Ishikawa (cell line): Measurements from ENCODE around the gene IL3RA.
A peak's percentile ranks its signal among the peaks of the same experiment; 100 is the strongest.

Experiments
- CEBPB ChIP-seq: IDR thresholded peaks from 2 replicates; pipeline ENCODE4 v1.6.1; 2012
- CREB1 ChIP-seq: IDR thresholded peaks from 2 replicates; pipeline ENCODE4 v1.6.1; 2012; ENCODE audit warnings: low read depth
- EGR1 ChIP-seq: IDR thresholded peaks from 2 replicates; pipeline ENCODE4 v1.6.1; 2012
- EP300 ChIP-seq: IDR thresholded peaks from 2 replicates; pipeline ENCODE4 v1.6.1; 2012; ENCODE audit warnings: borderline replicate concordance
- FOXM1 ChIP-seq: IDR thresholded peaks from 2 replicates; pipeline ENCODE4 v1.6.1; 2012; ENCODE audit warnings: low read depth, borderline replicate concordance
- NFIC ChIP-seq: IDR thresholded peaks from 2 replicates; pipeline ENCODE4 v1.6.1; 2012
- RAD21 ChIP-seq: IDR thresholded peaks from 2 replicates; pipeline ENCODE4 v1.6.1; 2012; ENCODE audit warnings: low read depth
- TAF1 ChIP-seq: IDR thresholded peaks from 2 replicates; pipeline ENCODE4 v1.6.1; 2012; ENCODE audit warnings: low read depth, mild to moderate bottlenecking
- TCF12 ChIP-seq: IDR thresholded peaks from 2 replicates; pipeline ENCODE4 v1.6.1; 2012; ENCODE audit warnings: low read depth
- TEAD4 ChIP-seq: IDR thresholded peaks from 2 replicates; pipeline ENCODE4 v1.6.1; 2012
- YY1 ChIP-seq: IDR thresholded peaks from 2 replicates; pipeline ENCODE4 v1.6.1; 2012; ENCODE audit warnings: low read depth
- ZBTB7A ChIP-seq: IDR thresholded peaks from 2 replicates; pipeline ENCODE4 v1.6.1; 2012; ENCODE audit warnings: low read depth
- TF ChIP-seq, protein P1 (sequence below): IDR thresholded peaks from 2 replicates; pipeline ENCODE4 v1.6.1; 2012
- TF ChIP-seq, protein P2 (sequence below): IDR thresholded peaks from 2 replicates; pipeline ENCODE4 v1.6.1; 2012
- TF ChIP-seq, protein P3 (sequence below): IDR thresholded peaks from 2 replicates; pipeline ENCODE4 v1.6.1; 2012; ENCODE audit warnings: low read depth, mild to moderate bottlenecking

Gene IL3RA

DNA sequence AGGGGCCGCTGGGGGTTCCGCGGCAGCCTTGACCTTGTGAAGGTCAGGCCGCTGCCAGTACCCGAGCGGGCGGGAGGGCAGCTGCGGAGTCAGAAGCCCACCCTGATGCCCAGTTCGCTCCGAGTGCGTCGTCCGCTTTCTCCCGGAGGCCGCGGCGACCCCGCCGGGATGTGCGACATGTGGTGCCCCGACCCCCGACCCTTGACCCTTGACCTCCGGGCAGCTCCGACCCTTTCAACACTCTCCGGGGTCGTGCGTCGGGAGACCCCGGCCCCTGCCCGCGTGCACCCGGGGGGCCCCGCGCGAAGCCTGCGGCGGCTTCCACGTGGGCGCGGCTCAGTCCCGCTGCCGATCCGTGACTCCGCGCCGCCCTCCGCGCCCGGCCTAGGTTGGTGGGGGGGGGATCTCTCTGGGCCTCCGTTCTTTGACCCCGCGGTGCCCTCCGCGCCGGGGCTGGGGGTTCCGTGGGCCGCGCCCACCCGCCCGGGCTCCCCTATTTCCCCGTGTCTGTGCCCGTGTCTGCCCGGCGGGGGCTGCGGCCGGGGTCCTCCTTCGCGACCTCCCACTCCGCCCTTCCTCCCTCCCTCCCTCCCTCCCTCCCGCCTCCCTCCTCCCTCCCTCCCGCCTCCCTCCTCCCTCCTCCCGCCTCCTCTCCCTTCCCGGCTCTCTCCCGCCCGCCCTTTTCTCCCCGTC, 55.9 kb downstream of the IL3RA start:
- TF ChIP-seq TEAD4, result no peak
- TF ChIP-seq TAF1, result peak; percentile 14; the same call in 1 of the 2 replicates
- TF ChIP-seq NFIC, result no peak
- TF ChIP-seq, protein P1, sequence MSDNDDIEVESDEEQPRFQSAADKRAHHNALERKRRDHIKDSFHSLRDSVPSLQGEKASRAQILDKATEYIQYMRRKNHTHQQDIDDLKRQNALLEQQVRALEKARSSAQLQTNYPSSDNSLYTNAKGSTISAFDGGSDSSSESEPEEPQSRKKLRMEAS, result peak; percentile 31; the same call in 1 of the 2 replicates

DNA sequence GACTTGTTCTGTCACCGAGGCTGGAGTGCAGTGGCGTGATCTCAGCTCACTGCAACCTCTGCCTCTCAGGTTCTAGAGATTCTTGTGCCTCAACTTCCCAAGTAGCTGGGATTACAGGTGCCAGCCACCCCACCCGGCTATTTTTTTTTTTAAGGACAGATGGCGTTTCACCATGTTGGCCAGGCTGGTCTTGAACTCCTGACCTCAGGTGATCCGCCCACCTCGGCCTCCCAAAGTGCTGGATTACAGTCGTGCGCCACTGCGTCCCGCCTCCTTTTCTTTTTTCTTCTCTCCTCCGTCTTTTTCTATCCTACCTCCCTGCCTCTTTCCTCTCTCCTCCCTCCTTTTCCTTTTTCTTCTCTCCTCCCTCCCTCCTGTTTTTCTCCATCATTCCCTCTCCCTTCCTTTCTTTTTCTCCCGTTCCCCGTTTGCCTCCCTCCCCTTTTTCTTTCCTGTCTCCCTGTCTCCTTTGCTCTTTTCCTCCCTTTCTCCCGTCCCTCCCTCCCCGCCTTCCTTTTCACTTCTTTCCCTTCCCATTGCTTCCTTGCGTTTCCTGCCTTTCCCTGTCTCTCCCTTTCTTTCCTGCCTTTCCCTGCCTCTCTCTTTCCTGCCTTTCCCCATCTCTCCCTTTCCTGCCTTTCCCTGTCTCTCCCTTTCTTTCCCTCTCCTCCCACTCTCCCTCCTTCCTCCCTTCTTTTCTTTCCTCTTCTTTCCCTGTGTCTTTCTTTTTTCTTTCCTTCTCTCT, 57.5 kb downstream of the IL3RA start:
- no peak for TF ChIP-seq CREB1
- TF ChIP-seq TAF1, result no peak
- TF ChIP-seq FOXM1, result no peak
- TF ChIP-seq, protein P2, sequence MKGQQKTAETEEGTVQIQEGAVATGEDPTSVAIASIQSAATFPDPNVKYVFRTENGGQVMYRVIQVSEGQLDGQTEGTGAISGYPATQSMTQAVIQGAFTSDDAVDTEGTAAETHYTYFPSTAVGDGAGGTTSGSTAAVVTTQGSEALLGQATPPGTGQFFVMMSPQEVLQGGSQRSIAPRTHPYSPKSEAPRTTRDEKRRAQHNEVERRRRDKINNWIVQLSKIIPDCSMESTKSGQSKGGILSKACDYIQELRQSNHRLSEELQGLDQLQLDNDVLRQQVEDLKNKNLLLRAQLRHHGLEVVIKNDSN, result no peak

DNA sequence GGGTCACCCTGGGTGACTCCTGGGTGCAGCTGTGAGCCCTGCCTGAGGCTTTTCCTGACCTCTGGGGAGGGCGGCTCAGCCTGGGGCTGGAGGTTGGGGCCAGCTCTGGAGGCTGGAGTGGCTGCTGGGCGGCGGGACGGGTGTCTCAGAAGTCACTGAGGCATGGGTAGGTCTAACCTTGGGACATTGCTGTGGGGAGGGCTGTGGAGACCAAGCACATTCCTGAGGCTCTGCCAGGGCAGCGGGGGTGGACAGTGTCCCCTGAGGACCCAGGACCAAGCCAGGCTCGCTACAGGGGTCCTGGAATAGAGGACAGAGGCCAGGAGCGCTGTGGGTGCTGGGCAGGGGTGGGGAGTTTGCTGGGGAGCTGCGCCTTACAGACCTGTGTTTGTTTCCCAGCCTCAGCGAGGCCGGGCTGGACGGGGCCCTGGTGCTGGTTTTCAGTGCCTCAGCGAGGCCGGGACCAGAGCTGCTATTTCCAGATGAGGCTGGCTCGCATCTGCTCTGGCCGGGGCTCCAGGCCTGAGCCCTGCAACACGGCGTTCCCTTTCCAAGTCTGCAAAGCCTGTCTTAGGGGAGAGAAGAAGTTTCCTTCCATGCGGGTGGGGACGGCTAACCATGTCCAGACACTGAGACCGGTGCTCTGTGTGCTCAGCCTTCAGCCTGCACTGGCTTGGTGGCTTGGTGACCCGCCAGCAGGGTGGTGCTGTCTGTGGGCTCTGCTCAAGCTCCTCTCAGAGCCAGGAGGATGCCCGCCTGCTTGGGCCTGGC, 58.3 kb downstream of the IL3RA start:
- TF ChIP-seq TEAD4 (no peak), TCF12 (no peak), TAF1 (no peak), EGR1 (no peak), FOXM1 (no peak), CEBPB (no peak), ZBTB7A (no peak)
- TF ChIP-seq, protein P3, sequence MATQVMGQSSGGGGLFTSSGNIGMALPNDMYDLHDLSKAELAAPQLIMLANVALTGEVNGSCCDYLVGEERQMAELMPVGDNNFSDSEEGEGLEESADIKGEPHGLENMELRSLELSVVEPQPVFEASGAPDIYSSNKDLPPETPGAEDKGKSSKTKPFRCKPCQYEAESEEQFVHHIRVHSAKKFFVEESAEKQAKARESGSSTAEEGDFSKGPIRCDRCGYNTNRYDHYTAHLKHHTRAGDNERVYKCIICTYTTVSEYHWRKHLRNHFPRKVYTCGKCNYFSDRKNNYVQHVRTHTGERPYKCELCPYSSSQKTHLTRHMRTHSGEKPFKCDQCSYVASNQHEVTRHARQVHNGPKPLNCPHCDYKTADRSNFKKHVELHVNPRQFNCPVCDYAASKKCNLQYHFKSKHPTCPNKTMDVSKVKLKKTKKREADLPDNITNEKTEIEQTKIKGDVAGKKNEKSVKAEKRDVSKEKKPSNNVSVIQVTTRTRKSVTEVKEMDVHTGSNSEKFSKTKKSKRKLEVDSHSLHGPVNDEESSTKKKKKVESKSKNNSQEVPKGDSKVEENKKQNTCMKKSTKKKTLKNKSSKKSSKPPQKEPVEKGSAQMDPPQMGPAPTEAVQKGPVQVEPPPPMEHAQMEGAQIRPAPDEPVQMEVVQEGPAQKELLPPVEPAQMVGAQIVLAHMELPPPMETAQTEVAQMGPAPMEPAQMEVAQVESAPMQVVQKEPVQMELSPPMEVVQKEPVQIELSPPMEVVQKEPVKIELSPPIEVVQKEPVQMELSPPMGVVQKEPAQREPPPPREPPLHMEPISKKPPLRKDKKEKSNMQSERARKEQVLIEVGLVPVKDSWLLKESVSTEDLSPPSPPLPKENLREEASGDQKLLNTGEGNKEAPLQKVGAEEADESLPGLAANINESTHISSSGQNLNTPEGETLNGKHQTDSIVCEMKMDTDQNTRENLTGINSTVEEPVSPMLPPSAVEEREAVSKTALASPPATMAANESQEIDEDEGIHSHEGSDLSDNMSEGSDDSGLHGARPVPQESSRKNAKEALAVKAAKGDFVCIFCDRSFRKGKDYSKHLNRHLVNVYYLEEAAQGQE, result no peak
- TF ChIP-seq, protein P2, result no peak

DNA sequence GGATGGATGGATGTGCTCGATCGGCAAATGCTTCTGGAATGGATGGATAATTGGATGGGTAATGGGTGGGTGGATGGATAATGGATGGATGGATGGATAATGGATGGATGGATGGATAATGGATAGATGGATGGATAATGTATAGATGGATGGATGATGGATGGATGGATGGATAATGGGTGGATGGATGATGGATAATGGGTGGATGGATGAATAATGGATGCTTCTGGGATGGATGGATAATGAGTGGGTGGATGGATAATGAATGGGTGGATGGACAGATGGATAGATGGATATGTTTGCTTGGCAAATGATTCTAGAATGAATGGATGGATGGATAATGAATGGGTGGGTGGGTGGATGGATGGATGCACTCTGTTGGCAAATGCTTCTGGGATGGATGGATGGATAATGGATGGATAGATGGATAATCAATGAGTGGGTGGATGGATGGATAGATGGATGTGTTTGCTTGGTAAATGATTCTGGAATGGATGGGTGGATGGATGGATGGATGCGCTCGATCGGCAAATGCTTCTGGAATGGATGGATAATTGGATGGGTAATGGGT, 59.1 kb downstream of the IL3RA start:
- TF ChIP-seq, protein P1, result no peak
- TF ChIP-seq ZBTB7A (no peak), CEBPB (no peak), EGR1 (no peak), TAF1 (no peak), CREB1 (no peak), FOXM1 (no peak), NFIC (no peak), TEAD4 (no peak), EP300 (no peak), TCF12 (no peak), YY1 (no peak), RAD21 (no peak)
- TF ChIP-seq, protein P3, result no peak
- TF ChIP-seq, protein P2, result no peak

DNA sequence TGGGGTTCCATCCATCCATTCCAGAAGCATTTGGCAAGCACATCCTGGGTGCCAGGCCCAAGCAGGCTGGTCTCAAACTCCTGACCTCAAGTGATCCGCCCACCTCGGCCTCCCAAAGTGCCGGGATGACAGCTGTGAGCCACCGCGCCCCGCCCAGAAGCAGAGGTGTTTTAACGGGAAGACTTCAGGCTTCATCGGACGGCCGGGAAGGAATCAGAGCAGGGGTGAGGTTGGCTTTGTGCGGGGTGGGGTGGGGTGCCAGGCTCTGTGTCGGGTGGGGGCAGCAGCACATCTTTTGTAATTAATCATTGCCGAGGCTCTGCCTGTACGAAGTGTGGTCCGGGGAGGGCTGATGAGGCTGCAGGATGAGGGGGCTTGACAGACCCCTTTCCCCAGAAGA, 60.4 kb downstream of the IL3RA start:
- TF ChIP-seq, protein P3, result no peak
- TF ChIP-seq EP300, result no peak
- TF ChIP-seq RAD21, result no peak
- no peak for TF ChIP-seq EGR1
- no peak for TF ChIP-seq TCF12
- TF ChIP-seq, protein P1, result no peak
- TF ChIP-seq YY1, result no peak
- TF ChIP-seq TEAD4, result no peak
- TF ChIP-seq, protein P2, result no peak
- no peak for TF ChIP-seq ZBTB7A
- no peak for TF ChIP-seq FOXM1
- TF ChIP-seq CEBPB, result no peak
- TF ChIP-seq CREB1, result no peak
- TF ChIP-seq TAF1, result no peak
- no peak for TF ChIP-seq NFIC
